GM12865 (cell line): ENCODE measurements around the gene EIF5A.

Experiments
- DNase-seq: peaks from one replicate; pipeline ENCODE4 v3.0.0; 2010; ENCODE audit warnings: low read depth
- H3K4me3 ChIP-seq: 2 replicates; pipeline ENCODE4 v1.5.1; 2011; ENCODE audit warnings: mild to moderate bottlenecking, low read depth, low read length, control low read depth
- CTCF ChIP-seq: IDR thresholded peaks from 2 replicates; pipeline ENCODE4 v1.5.1; 2011; ENCODE audit warnings: low read length, control low read depth, low read depth, inconsistent platforms; ENCODE audit not compliant: insufficient read depth; ENCODE audit errors: missing control alignments

EIF5A gene

DNA sequence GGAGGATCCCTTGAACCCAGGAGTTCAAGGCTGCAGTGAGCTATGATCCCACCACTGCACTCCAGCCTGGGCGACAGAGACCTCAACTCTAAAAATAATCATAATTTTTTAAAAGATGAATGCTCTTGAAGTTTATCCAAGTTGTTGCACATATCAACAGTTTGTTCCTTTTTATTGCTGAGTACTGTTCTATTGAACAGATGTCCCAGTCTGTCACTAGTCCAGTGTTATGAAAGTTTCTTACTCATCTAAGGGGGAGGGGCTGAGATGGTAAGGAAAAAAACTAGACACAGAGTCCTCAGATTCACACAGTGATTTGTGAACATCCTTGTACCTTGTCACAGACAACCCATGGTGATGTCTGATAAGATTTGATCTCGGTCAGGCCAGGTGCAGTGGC is 32.8 kb downstream of the EIF5A start:
- no peak overlapping the region for H3K4me3 ChIP-seq
- no peak for DNase-seq
- TF ChIP-seq CTCF = no peak

- no peak overlapping the region for H3K4me3 ChIP-seq
- DNase-seq = no peak
- TF ChIP-seq CTCF = no peak
These were observed 34.4 kb downstream of the EIF5A start for GRCh38 chr17:7341842-7342241.

GRCh38 chr17:7343250-7343649 is 35.8 kb downstream of the EIF5A start:
- no peak overlapping the region for H3K4me3 ChIP-seq
- DNase-seq = no peak
- TF ChIP-seq CTCF = no peak

- DNase-seq = no peak
- no peak for TF ChIP-seq CTCF
- no peak overlapping the region for H3K4me3 ChIP-seq
These were observed 39.6 kb downstream of the EIF5A start for GRCh38 chr17:7346761-7347614.

DNA sequence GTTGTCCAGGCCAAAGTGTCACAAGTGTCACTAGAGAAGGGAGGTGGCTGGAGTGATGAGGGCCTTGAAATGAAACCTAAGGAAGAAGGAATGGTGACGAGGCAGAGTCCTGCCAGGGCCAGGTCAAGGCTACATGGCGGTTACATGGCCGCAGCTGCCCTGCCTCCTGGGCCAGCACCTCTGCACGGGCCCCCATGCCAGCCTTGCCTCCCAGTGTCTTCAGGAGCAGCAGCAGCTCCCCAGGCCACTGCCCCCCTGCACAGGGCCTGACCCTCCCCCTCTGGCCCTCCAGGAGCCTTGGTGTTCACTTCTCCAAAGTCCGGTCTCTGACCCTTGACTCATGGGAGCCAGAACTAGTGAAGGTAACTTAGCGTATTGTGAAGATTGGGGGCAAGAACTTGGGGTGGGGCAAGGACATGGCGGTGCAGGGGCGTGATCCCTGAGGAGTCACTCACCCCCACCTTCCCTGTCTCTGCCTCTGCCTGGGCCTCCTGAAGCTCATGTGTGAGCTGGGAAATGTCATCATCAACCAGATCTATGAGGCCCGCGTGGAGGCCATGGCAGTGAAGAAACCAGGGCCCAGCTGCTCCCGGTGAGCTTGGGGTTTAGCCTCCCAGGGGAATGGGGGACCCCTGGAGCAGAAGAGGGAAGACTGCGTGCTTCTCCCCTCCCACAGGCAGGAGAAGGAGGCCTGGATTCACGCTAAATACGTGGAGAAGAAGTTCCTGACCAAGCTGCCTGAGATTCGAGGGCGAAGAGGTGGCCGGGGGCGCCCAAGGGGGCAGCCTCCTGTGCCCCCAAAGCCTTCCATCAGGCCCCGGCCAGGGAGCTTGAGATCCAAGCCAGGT is 40.4 kb downstream of the EIF5A start:
- no peak overlapping the region for H3K4me3 ChIP-seq
- no peak for TF ChIP-seq CTCF
- no peak for DNase-seq

- no peak for TF ChIP-seq CTCF
- DNase-seq = no peak
- H3K4me3 ChIP-seq = no peak overlapping the region
These were observed 41.2 kb downstream of the EIF5A start for GRCh38 chr17:7348478-7349242.
